ENCODE results near the gene THBS2.
A peak's percentile ranks its signal among the peaks of the same experiment; 100 is the strongest.
"Not testable (repeated sequence)": the region's sequence is repeated elsewhere in the genome, so short reads cannot be mapped to it uniquely, and the experiment has no call there.

Gene THBS2

DNA sequence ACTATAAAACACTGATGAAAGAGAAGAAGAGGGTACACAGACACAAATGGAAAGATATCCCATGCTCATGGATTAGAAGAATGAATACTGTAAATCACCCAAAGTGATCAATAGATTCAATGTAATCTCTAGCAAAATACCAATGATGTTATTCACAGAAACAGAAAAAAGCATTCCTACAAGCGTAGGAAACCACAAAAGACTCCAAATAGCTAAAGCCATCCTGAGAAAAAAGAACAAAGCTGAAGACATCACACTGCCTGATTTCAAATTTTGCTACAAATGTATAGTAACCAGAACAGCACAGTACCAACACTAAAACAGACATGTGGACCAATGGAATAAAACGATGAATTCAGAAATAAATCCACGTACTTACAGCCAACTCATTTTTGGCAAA is 43.0 kb downstream of the THBS2 start:
- DNase-seq (ENCODE audit: low read depth), result no peak

DNA sequence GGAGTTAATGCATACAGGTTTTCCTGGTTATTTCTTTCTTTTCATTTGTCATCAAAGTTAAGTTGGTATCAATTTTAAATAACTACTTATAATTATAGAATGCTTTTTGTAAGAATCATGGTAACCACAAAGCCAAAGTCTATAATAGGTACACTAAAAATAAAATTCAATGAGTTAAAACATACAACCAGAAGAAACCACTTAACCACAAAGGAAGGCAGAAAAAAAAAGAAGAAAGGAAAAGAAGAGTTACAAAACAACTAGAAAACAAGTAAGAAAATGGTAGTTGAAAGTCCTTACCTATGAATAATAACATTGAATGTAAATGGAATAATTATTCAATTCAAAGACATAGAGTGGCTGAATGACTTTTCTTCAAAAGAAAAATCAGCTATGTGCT is 45.6 kb downstream of the THBS2 start:
- DNase-seq (ENCODE audit: low read depth), result no peak

DNA sequence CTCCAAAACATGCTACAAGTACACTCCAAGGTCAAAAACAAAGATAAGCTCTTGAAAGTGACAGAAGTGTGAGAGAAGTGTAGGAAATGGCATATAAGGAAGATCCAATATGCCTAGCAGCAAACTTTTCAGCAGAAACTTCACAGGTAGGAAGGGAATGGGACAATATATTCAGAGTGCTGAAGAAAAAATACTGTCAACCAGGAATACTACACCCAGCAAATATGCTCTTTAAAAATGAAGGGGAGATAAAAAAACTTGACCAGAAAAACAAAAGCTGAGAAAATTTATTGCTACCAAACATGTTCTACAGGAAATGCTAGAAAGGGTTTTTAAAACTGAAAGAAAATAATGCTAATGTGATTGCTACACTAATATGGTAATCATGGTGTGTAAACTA is 46.2 kb downstream of the THBS2 start:
- no peak for DNase-seq (ENCODE audit: low read depth)

DNA sequence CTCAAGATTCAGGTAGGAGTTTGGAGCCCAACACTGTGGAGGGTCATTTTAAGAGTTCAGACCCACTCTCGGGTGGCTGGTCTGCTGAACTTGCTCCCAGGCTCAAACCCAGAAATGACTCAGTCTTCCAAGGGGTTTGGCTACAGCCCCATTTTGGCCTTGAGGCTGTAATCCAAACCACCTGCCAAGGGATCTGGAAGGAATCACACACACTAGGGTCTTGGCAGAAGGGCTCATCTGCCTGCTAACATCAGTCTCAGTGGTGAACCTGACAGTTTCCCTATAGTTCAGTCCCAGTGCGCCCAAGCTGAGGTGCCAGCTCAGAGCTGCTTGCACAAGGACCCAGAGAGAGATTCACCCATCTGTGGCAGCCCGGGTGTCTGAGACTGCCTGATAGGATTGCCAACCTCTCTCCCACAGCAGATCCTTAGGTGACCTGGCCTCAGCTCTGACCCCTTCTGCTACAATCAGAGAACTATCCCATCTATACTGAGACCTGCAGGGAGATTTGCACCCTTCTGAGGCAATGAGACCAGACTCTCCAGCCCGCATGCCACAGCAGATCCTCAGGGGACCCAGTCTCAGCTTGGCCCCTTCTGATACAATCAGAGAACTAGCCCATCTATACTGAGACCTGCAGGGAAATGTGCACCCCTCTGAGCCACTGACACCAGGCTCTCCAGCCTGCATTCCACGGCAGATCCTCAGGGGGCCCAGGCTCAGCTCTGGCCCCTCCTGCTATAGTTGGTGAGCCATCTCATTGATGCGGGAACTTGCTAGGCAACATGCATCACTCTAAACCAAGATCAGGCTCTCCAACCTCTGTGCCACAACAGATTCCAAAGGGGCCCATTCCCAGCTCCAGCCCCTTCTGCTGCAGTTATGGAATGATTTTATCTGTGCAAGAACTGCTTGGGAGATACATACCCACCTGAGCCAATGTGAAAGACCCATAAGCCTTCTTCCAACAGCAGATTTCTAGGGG is 48.2 kb downstream of the THBS2 start:
- peak; percentile 83 for DNase-seq (ENCODE audit: low read depth)

DNA sequence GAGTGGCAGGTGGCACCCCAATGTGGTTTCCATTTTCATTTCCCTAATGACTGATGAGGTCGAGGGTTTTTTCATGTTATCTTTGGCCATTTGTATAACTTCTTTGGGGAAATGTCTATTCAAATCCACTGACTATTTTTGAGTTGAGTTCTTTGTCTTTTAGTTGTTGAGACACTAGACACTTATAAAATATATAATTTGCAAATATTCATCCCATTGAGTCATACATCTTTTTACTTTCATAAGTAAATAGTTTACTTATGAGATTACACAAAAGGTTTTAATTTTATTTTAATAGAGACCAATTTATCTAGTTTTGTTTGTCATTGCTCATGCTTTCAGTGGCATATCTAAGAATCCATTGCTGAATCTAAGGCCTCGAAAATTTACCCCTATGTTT is 49.5 kb downstream of the THBS2 start:
- no peak for DNase-seq (ENCODE audit: low read depth)

DNA sequence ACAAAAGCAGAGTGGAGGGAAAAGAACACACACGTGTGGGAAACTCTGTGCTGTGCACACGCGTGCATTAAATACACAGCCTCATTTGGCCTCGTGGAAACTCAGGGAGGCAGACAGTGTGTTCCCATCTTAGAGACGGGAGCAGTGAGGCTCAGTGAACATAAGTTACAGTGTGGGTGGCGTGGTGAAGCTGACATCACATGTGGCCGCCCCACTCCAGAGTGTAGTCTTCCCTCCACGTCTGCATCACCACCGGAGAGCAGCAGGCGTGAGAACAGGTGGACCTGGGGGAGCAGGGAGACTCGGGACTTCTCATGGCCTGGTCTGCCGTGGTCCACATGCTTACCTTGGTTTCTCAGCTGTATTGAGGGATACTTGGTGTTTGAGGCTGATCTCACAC is 51.7 kb downstream of the THBS2 start:
- DNase-seq (ENCODE audit: low read depth), result no peak

DNA sequence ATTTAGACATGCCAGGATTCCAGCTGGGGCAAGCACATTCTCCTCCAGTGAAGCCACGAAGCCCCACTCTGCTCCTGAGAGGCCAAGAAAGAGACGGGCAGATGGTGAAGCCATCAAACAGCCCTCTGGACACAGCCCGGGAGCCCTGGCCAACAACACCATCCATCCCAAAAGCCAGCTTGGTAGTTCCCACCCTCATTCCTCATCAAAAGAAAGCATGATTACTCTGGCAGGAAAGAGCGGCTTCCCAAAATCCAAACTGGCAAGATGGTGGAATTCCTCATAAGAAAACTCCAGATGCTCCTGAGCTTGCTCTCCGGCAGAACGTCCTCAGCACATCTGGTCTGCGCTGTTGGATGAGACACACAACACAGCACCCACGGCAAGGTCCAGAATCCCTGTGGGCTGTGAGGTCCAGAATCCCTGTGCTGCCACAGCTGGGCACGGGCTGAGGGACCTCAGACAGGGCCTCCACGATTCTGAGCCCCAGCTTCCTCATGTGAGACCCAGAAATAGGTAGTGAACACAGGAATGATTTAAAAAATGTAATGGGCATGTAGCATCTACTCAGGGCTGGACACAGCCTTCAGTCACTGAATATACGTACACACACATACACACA is 52.6 kb downstream of the THBS2 start:
- no peak for DNase-seq (ENCODE audit: low read depth)

DNA sequence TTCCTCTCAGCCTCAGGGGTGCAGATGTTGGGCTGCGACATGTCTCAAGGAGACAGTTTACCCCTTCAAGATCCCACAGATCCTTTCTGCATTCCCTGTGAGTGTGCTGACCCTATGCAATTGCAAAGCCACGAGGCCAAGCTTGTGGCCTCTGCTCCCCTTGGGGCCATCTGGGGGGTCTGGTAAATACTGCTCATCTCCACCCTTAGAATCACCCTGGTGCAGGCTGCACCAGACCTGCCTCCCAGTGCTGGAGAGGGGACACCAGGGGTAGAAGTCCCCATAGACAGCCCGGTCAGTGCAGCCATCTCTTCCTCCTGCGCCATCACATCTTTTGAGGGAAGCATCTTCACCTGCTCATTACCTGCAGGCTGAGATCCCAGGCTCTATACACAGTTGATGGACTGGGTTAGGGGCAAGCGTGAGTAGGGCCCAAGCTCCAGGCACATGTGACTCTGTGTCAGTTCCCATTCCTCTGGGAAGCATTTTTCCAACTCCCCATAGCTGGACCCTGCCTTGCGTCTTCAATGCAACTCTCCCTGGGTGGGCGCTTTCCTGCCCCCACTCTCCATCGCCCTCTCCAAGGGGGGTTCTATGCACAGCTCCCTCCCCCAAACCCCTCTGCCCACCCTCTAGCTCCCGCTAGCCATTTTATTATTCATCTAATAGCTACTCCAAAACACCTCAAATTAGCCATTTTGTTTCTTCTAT is 53.9 kb downstream of the THBS2 start:
- no peak for DNase-seq (ENCODE audit: low read depth)

DNA sequence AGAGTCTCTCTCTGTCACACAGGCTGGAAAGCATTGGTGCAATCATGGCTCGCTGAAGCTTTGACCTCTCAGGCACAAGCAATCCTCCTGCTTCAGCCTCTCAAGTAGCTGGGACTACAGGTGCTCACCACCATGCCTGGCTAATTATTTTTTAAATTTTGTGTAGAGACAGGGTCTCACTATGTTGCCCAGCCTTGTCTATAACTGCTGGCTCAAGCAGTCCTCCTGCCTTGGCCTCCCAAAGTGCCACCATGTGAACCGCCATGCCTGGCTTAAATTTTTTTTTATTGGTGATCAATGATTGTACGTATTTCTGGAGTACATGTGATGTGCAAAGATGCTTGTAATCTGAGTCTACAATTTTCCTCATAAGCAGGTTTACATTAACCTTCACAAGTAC is 54.8 kb downstream of the THBS2 start:
- DNase-seq (ENCODE audit: low read depth), result no peak

DNA sequence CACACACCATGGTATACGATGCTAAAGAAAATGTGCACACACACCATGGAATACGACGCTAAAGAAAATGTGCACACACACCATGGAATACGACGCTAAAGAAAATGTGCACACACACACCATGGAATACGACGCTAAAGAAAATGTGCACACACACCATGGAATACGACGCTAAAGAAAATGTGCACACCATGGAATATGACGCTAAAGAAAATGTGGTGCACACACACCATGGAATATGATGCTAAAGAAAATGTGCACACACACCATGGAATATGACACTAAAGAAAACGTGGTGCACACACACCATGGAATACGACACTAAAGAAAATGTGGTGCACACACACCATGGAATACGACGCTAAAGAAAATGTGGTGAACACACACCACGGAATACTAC is 55.7 kb downstream of the THBS2 start:
- not testable (repeated sequence) for DNase-seq (ENCODE audit: low read depth)

DNA sequence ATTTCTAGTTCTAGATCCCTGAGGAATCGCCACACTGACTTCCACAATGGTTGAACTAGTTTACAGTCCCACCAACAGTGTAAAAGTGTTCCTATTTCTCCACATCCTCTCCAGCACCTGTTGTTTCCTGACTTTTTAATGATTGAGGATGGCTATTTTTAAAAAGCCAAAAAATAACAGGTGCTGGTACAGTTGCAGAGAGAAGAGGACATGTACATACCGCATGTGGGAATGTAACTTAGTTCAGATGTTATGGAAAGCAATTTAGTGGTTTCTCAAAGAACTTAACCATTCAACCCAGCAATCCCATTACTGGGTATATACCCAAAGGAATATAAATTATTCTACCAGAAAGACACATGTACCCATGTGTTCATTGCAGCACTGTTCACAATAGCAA is 57.4 kb downstream of the THBS2 start:
- DNase-seq (ENCODE audit: low read depth), result not testable (repeated sequence)

DNA sequence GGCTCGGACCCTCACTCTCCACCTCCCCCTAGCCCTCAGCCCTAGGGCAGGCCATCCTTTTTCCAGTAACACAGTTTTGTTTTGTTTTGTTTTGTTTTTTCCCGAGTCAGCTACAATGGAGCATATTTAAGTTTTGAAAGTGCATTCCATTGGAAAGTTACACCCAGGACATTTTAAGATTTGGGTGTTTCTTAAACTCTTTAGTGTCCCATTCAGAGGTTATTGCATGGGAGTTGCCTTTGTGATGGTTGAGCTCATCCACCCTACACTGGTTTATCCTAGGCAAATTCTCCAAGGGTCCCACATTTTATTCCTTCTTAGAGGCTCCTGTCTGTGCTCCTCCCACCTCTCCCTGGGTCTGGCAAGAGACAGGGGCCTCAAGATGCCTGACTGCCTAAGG is 58.9 kb downstream of the THBS2 start:
- DNase-seq (ENCODE audit: low read depth), result peak; percentile 24

DNA sequence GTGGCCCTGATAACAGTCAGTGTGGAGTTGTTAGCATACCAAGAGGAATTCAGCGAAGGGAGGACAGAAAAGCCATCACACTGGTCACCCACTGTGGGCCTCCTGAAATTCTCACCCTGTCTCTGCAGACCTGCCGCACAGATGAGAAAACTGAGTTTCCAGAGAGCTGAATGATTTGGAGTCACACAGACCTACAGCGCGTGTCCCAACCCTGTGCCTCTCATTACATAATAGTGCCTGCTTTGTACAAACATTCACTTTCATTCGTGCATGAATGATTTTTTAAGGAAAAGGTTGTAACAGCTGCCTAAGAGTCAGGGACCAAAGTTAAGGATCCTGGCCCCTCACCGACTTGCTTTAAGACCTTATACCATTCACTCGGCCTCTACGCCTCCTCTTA is 62.7 kb downstream of the THBS2 start:
- no peak for DNase-seq (ENCODE audit: low read depth)

DNA sequence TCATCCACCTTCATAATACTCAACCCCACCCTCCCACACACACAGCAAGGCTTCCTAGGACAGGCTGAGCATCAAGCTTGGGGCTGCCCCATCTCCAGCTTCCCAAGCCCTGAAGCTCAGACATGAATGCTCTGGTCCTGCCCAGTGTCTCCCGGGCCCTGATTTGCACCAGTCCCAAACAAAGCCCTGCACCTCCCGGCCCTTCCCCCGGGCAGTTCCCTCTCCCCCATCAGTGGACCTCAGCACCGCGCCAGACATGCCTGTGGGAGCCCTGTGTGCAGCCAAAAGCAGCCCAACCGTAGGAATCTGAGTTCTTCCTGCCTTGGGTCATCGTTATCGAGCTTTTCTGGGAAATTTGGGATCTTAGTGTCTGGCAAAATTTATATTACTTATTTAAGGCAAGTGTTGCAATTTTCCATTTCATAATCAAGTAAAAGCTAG is 63.5 kb downstream of the THBS2 start:
- DNase-seq (ENCODE audit: low read depth), result peak; percentile 96

DNA sequence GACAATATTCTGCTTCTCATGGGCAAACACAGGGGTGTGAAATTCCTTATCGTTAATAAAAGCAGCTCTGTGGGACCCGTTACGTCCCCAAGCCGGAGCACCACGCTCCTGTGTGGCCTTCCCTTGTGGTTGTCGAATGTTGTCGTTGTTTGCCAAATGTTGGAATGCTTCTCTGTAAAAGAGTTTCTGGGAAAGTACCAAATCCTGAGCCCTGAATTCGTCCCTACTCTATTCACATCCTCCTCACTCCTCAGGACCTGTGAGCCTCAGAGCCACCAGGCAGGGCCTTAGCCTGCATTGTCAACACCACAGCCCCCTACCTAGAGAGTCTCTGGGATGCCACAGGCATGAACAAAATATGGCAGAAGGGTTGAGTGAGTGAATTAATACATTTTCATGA is 64.0 kb downstream of the THBS2 start:
- DNase-seq (ENCODE audit: low read depth), result no peak

DNA sequence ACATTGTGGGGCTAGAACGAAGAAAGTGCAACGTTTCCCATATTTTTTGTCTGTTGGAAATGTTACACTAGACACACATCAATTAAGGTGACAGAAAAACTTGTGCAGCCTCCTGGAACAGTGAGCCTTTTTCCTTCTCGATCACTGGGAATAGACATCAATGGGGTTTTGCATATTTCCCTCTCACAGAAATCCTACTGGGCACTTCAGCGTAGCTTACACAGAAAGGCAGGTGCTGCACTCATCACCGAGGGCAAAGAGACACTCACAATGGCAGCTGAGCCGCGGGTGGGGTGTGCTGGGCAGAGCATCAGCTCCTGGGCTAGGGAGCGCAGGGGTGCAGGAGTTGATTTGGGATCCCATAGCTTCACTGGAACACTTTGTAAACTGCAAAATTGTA is 64.5 kb downstream of the THBS2 start:
- no peak for DNase-seq (ENCODE audit: low read depth)

DNA sequence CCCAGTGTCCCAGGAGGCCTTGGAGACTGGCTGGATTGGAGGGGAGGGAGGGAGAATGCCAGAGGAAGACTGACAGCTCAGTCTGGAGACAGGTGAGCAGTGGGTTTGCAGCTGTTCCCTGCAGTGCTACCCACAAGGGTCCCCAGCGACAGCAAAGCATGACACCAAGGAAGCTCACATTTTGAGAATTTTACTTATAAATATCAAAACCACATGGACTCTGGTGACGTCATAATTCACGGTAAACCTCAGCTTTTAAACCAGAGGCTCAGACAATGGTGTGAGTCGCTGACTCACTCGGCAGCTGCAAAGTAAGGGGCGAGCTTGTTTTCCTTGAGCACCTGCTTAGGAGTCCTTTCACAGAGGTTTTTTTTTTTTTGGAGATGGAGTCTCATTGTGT is 65.2 kb downstream of the THBS2 start:
- peak; percentile 64 for DNase-seq (ENCODE audit: low read depth)

DNA sequence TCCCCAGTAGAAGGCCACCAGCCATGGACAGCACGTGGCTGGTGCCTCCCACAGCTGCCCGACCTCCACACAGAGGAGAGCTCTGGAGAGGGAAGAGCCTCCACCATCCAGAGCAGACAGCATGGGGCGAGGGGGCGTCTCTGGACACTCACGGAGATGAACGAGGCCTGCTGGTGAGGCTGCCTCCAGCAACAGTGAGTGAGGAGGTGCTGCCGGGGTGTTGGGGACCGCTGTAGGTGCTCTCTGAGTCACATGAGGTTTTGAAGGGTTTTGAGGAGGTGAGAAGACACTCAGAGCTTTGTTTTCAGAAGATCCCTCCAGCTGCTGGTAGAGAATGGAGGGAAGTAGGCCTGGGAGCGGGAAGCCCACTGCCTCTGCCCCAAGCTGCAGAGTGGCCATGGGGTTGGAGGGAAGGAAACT is 65.6 kb downstream of the THBS2 start:
- no peak for DNase-seq (ENCODE audit: low read depth)

DNA sequence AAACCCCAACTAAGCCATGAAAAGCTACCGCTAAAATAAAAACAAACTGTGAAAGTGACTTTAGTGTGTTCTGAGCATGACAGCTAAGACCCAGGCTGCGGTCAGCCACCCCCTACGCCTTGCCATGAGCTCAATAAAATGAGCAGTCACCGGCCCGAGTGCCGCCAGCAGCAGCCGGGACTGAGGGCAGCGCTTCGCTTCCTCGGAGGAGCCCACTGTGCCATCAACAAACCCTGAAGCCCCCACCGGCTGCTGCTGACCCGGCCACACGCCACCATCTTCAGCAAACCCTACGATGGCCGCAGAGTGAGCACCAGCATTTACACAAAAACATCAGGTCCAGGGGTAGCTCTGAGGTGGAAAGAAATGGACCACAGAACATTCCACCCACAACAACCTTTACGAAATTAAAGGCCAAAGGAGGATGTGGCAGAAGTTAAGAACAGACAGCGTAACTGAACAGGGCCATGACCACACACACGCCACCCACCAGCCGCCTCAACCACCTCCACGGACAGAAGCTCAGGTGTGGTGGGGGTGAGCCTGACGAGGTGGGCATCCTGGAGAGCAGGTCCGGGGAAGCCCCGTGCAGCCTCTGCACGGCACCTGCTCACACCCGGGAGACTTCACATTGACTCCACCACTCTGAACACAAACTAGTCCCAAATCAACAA is 67.0 kb downstream of the THBS2 start:
- DNase-seq (ENCODE audit: low read depth), result no peak

DNA sequence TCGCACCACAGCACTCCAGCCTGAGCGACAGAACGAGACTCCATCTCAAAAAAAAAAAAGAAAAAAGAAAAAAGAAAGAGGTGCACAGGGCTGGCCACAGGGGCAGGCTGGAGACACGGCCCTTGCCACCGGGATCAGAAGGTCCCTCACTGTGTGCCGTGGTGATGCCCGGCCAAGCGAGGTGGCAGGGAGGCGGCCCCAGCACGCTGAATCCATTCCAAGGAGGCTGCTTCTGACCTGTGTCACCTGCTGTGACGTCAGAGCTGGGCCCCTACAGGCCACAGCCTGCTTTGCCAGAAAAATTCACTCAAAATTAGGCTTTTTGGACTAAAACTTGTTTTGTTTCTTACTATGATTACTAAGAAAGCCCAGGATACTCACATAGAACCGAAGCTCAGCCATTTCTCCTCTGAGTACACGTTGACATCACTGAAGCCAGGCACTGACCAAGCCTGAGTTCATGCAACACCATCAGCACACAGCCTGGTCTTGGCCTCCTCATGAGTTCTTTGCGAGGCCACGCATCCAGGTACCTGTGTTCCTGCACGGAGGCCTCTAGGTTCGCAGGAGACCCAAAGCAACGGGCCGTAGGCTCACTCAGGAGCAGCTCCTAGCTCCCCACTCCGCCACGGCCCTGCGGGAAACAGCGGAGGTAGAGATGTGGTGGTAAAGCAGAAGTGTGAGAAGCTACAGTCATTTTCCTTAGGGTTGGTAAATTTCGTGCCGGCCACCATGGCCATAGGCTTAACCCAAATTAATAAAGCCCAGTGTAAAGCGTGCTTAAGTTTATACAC is 67.8 kb downstream of the THBS2 start:
- no peak for DNase-seq (ENCODE audit: low read depth)

DNA sequence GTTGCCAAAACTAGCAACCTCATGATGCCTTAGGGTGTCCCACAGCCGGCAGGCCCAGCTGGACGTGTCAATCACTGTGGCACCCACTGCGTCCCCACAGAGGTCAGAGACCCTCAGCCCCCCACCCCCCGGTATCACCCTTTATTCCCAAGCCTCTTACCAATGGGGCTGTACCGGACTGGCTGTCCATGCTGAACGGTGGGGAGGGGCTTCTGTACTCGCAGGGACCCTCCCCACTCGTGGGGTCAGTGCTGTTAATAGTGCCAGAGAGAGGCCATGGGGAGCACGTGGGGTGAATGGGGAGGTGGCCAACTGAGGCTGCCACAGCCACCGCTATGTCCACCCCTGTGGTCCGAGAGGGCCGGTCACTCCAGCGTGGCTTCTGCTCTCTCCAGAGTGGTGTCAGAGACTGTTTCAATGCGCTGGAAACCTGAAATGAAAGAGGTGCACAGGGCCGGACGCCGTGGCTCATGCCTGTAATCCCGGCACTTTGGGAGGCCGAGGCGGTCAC is 68.6 kb downstream of the THBS2 start:
- no peak for DNase-seq (ENCODE audit: low read depth)
